HepG2 (cell line): Measurements from ENCODE around the gene TCTN2. TPM values are rescaled to one million over a fixed set of nuclear protein-coding genes. Genes with fewer than 3 reads are reported as not detected.

Experiments used
- ATAC-seq: fragments of 200-7000 bp; cut with Tn5 transposase; 3 replicates; pipeline ENCODE4 v1.9.1; 2020; ENCODE audit warnings: mild to moderate bottlenecking, moderate library complexity
- BruUV-seq: library from RNA; stranded (reverse); fragments of 400-500 nt; replicated peaks from 2 replicates; lab custom pipeline; 2021; lab: Mats Ljungman, UMichigan
- CTCF ChIA-PET: fragments of 300-600 bp; formaldehyde crosslinking; extraction: SDS; loops from one replicate; lab custom pipeline; 2021; ENCODE audit warnings: low total read pairs, inconsistent platforms, low intra/inter-chr PET ratio; lab: Yijun Ruan, JAX
- POLR2A ChIA-PET: fragments of 350-600 bp; sonication (Branson Sonifier 250); formaldehyde crosslinking; loops from one replicate; lab custom pipeline; 2020; ENCODE audit warnings: antibody characterized with exemption, inconsistent platforms; lab: Yijun Ruan, JAX
- DNase-seq: peaks from one replicate; pipeline ENCODE4 v3.0.0-alpha.2; 2015; ENCODE audit warnings: low spot score
- FAIRE-seq: peaks from 3 replicates; lab custom pipeline; 2011; peaks lifted over from hg19 to GRCh38; lab: Jason Lieb, UNC
- H2AFZ ChIP-seq: one replicate; pipeline ENCODE4 v1.6.1; 2011; ENCODE audit warnings: low read length, inconsistent platforms
- H3K27ac ChIP-seq: fragments of 300-600 bp; 3 replicates; pipeline ENCODE4 v1.8.0; 2011; ENCODE audit warnings: mixed run types, mild to moderate bottlenecking, mixed read lengths, low read length, inconsistent platforms; ENCODE audit not compliant: insufficient read depth; ENCODE audit errors: extremely low read length
- H3K27me3 ChIP-seq, 2 experiments: fragments of 200-600 bp in 1 of 2; 2 replicates in 1 of 2; 3 replicates in 1 of 2; pipeline versions ENCODE4 v1.6.0 to v1.8.0; 2011; ENCODE audit warnings: low read length in 2 of 2, mild to moderate bottlenecking in 2 of 2, moderate library complexity in 2 of 2, inconsistent platforms in 1 of 2; ENCODE audit not compliant: insufficient read depth in 2 of 2, control insufficient read depth in 1 of 2
- H3K36me3 ChIP-seq, 2 experiments: fragments of 200-600 bp in 1 of 2; replicated peaks in 1 of 2; 2 replicates in 1 of 2; 3 replicates in 1 of 2; pipeline versions ENCODE4 v1.5.1 to v1.8.0; 2011; ENCODE audit warnings: low read length in 2 of 2, inconsistent platforms in 1 of 2; ENCODE audit not compliant: insufficient read depth in 2 of 2, control insufficient read depth in 1 of 2
- H3K4me1 ChIP-seq: 2 replicates; pipeline ENCODE4 v1.5.1; 2012; ENCODE audit warnings: low read length, inconsistent platforms; ENCODE audit not compliant: insufficient read depth
- H3K4me2 ChIP-seq: 2 replicates; pipeline ENCODE4 v1.6.0; 2011; ENCODE audit warnings: low read depth, low read length, inconsistent platforms
- H3K4me3 ChIP-seq, 3 experiments: fragments of 200-600 bp in 1 of 3; sonication (generic), shearing (Covaris generic) in 1 of 3; replicated peaks in 1 of 3; 2 replicates each; pipeline ENCODE4 v1.5.1; 2011 to 2016; ENCODE audit warnings: low read length in 3 of 3, inconsistent platforms in 2 of 3, low read depth in 2 of 3, mild to moderate bottlenecking in 2 of 3, control low read depth in 1 of 3, mixed read lengths in 1 of 3; ENCODE audit not compliant: insufficient read depth in 1 of 3
- H3K79me2 ChIP-seq: one replicate; pipeline ENCODE4 v1.6.1; 2011; ENCODE audit warnings: low read length, inconsistent platforms; ENCODE audit not compliant: insufficient read depth
- H3K9ac ChIP-seq: 2 replicates; pipeline ENCODE4 v1.6.0; 2011; ENCODE audit warnings: mild to moderate bottlenecking, low read depth, low read length, inconsistent platforms; ENCODE audit not compliant: insufficient read depth
- H3K9me3 ChIP-seq: 2 replicates; pipeline ENCODE4 v1.5.1; 2012; ENCODE audit warnings: mild to moderate bottlenecking, low read length
- H4K20me1 ChIP-seq: 2 replicates; pipeline ENCODE4 v1.6.0; 2011; ENCODE audit warnings: inconsistent platforms, mild to moderate bottlenecking, low read length, moderate library complexity; ENCODE audit not compliant: insufficient read depth
- CENPT ChIP-seq: sonication (generic); formaldehyde crosslinking; IDR thresholded peaks from 2 replicates; pipeline ENCODE4 v1.8.0; 2022; ENCODE audit warnings: low read depth, mild to moderate bottlenecking, moderate library complexity, missing genetic modification reagents
- KDM5B ChIP-seq: sonication (generic); formaldehyde crosslinking; IDR thresholded peaks from 2 replicates; pipeline ENCODE4 v1.4.0; 2020; ENCODE audit warnings: missing genetic modification reagents, mild to moderate bottlenecking, borderline replicate concordance
- PHF5A ChIP-seq: IDR thresholded peaks from one replicate; pipeline ENCODE4 v1.6.1; 2018; ENCODE audit warnings: low read depth, missing genetic modification reagents; ENCODE audit not compliant: unreplicated experiment
- PLRG1 ChIP-seq: fragments of 450-650 bp; conservative IDR thresholded peaks from 2 replicates; pipeline ENCODE4 v1.6.1; 2016
- TFAP4 ChIP-seq: sonication (generic); IDR thresholded peaks from 2 replicates; pipeline ENCODE4 v1.6.1; 2016; ENCODE audit warnings: low read depth, borderline replicate concordance
- ZGPAT ChIP-seq: IDR thresholded peaks from 2 replicates; pipeline ENCODE4 v1.6.1; 2016; ENCODE audit warnings: mild to moderate bottlenecking
- ZNF724P ChIP-seq: sonication (generic); formaldehyde crosslinking; IDR thresholded peaks from 2 replicates; pipeline ENCODE4 v1.8.0; 2022; ENCODE audit warnings: missing genetic modification reagents, borderline replicate concordance
- ZNF781 ChIP-seq: sonication (generic); formaldehyde crosslinking; IDR thresholded peaks from 2 replicates; pipeline ENCODE4 v1.5.1; 2020; ENCODE audit warnings: borderline replicate concordance, mild to moderate bottlenecking, missing genetic modification reagents; ENCODE audit errors: not compliant biosample characterization
- ZNF788 ChIP-seq: sonication (generic); formaldehyde crosslinking; IDR thresholded peaks from 2 replicates; pipeline ENCODE4 v1.5.0; 2020; ENCODE audit warnings: mild to moderate bottlenecking, missing genetic modification reagents, borderline replicate concordance
- WGBS: methylation state at CpG from one replicate; pipeline ENCODE4 v1.1.6; 2017; ENCODE audit warnings: low lambda C conversion rate; 5-methylcytosine and 5-hydroxymethylcytosine counted together
- in situ Hi-C: cut with HindIII; loops from 2 replicates; pipeline ENCODE4 v1.10.0; 2017; ENCODE audit warnings: low pct_unique_long_range_greater_than_20kb; ENCODE audit not compliant: extremely low pct_ligation_motif_present
- intact Hi-C: fragments of 100-400 bp; cut with micrococcal nuclease; formaldehyde crosslinking; loops from one replicate; pipeline ENCODE4 v1.10.0; 2022; ENCODE audit not compliant: unreplicated experiment
- polyA plus RNA-seq, 8 experiments: library from polyadenylated mRNA; depleted of rRNA in 3 of 8; stranded (reverse) in 7 of 8; unstranded in 1 of 8; fragments of >200 nt; fragmentation: Illumina TruSeq in 4 of 8; extraction: Trizol in 4 of 8; gene quantifications; 2 replicates each; pipeline versions ENCODE4 v1.2.1 to v1.2.3, GENCODE V29; 2011 to 2016; ENCODE audit warnings: low read depth in 4 of 8, missing spikeins in 1 of 8, mixed read lengths in 1 of 8; ENCODE audit not compliant: insufficient read depth in 1 of 8
- total RNA-seq, 5 experiments: library from RNA; depleted of rRNA; stranded (reverse); fragments of >200 nt; fragmentation: Illumina TruSeq; extraction: Trizol; gene quantifications; 2 replicates each; pipeline ENCODE4 v1.2.3, GENCODE V29; 2016; ENCODE audit warnings: low read depth in 1 of 5
- TF ChIP-seq, protein P1 (sequence below): sonication (generic); formaldehyde crosslinking; IDR thresholded peaks from 2 replicates; pipeline ENCODE4 v1.8.1; 2022; ENCODE audit warnings: low read depth, mild to moderate bottlenecking, missing genetic modification reagents
- TF ChIP-seq, protein P2 (sequence below): IDR thresholded peaks from 2 replicates; pipeline ENCODE4 v1.6.1; 2016; ENCODE audit warnings: missing biosample characterization, missing genetic modification reagents, low read depth
- TF ChIP-seq, protein P3 (sequence below): sonication (generic); formaldehyde crosslinking; conservative IDR thresholded peaks from 2 replicates; pipeline ENCODE4 v1.4.0; 2020; ENCODE audit warnings: missing genetic modification reagents
- TF ChIP-seq, protein P4 (sequence below): sonication (generic); formaldehyde crosslinking; IDR thresholded peaks from 2 replicates; pipeline ENCODE4 v1.8.0; 2022; ENCODE audit warnings: missing genetic modification reagents, mild to moderate bottlenecking, inconsistent platforms, borderline replicate concordance

TCTN2 gene
- total and polyA plus RNA-seq, 2 of the 13 experiments (the other 11 are each of a cell fraction or from before 2014, with no cell fraction given): 5.0 to 8.1 TPM

GRCh38 chr12:123723011-123723410 is 52.1 kb downstream of the TCTN2 start (continued):
- TF ChIP-seq PLRG1 (no peak), ZNF781 (CRISPR knock-in tag) (no peak), ZNF788 (CRISPR knock-in tag) (no peak), CENPT (CRISPR knock-in tag) (no peak), KDM5B (CRISPR knock-in tag) (no peak)
- TF ChIP-seq, protein P1, sequence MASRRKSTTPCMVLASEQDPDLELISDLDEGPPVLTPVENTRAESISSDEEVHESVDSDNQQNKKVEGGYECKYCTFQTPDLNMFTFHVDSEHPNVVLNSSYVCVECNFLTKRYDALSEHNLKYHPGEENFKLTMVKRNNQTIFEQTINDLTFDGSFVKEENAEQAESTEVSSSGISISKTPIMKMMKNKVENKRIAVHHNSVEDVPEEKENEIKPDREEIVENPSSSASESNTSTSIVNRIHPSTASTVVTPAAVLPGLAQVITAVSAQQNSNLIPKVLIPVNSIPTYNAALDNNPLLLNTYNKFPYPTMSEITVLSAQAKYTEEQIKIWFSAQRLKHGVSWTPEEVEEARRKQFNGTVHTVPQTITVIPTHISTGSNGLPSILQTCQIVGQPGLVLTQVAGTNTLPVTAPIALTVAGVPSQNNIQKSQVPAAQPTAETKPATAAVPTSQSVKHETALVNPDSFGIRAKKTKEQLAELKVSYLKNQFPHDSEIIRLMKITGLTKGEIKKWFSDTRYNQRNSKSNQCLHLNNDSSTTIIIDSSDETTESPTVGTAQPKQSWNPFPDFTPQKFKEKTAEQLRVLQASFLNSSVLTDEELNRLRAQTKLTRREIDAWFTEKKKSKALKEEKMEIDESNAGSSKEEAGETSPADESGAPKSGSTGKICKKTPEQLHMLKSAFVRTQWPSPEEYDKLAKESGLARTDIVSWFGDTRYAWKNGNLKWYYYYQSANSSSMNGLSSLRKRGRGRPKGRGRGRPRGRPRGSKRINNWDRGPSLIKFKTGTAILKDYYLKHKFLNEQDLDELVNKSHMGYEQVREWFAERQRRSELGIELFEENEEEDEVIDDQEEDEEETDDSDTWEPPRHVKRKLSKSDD (CRISPR knock-in tag): no peak
- TF ChIP-seq, protein P2, sequence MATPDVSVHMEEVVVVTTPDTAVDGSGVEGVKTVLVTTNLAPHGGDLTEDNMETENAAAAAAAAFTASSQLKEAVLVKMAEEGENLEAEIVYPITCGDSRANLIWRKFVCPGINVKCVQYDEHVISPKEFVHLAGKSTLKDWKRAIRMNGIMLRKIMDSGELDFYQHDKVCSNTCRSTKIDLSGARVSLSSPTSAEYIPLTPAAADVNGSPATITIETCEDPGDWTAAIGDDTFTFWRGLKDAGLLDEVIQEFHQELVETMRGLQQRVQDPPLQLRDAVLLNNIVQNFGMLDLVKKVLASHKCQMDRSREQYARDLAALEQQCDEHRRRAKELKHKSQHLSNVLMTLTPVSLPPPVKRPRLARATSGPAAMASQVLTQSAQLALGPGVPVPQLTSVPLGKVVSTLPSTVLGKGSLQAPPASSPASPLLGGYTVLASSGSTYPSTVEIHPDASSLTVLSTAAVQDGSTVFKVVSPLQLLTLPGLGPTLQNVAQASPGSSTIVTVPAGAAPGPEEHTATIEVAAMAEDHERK (CRISPR knock-in tag): no peak
- TF ChIP-seq, all 625 proteins: peak for 0

GRCh38 chr12:123723765-123724164 is 52.9 kb downstream of the TCTN2 start:
- H3K9ac ChIP-seq: no peak overlapping the region
- DNase-seq: no peak
- no peak for FAIRE-seq
- H4K20me1 ChIP-seq: no peaks in the 10 kb centered on the region
- H3K4me2 ChIP-seq: no peak overlapping the region
- CTCF ChIA-PET: no interaction called here
- H3K36me3 ChIP-seq: peaks cover 5 to 49% of the 10 kb centered on the region in 2 experiments
- no peaks in the 10 kb centered on the region for H3K4me1 ChIP-seq
- no peak overlapping the region for H2AFZ ChIP-seq
- H3K4me3 ChIP-seq: no peak overlapping the region
- ATAC-seq: no peak
- H3K79me2 ChIP-seq: no peaks in the 10 kb centered on the region
- POLR2A ChIA-PET: interaction anchor here (0.6 kb wide), 1 partner anchor 12 kb away, joined by 3 read pairs; the partner anchor contains the start of gene ATP6V0A2
- intact Hi-C loops (no loop called here), in situ Hi-C loops (no loop called here)
- WGBS: 100% methylated on average over 5 of the region's 5 CpGs
- H3K9me3 ChIP-seq: no peaks in the 10 kb centered on the region
- H3K27ac ChIP-seq: no peak overlapping the region
- BruUV-seq: no TSS peak
- H3K27me3 ChIP-seq: no peaks in the 10 kb centered on the region
- TF ChIP-seq ZGPAT (CRISPR knock-in tag): no peak
- TF ChIP-seq, protein P3, sequence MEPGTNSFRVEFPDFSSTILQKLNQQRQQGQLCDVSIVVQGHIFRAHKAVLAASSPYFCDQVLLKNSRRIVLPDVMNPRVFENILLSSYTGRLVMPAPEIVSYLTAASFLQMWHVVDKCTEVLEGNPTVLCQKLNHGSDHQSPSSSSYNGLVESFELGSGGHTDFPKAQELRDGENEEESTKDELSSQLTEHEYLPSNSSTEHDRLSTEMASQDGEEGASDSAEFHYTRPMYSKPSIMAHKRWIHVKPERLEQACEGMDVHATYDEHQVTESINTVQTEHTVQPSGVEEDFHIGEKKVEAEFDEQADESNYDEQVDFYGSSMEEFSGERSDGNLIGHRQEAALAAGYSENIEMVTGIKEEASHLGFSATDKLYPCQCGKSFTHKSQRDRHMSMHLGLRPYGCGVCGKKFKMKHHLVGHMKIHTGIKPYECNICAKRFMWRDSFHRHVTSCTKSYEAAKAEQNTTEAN: no peak
- TF ChIP-seq ZNF724P (CRISPR knock-in tag): no peak
- TF ChIP-seq TFAP4: no peak
- no peak for TF ChIP-seq PHF5A (CRISPR knock-in tag)
- TF ChIP-seq, protein P4, sequence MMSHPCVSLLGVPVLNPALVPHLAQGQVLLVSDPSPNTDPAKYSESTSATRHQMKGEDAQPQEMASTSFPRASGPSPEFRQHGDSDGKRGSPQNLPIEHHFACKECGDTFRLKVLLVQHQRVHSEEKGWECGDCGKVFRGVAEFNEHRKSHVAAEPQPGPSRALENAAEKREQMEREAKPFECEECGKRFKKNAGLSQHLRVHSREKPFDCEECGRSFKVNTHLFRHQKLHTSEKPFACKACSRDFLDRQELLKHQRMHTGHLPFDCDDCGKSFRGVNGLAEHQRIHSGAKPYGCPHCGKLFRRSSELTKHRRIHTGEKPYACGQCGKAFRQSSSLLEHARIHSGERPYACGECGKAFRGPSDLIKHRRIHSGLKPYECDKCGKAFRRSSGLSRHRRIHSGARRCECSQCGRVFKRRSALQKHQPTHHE (CRISPR knock-in tag): no peak
